OCI-LY7 (cell line): Measurements from ENCODE around the gene HS3ST3B1.

Source experiments
- CTCF ChIP-seq: fragments of 200-600 bp; sonication (generic); conservative IDR thresholded peaks from 2 replicates; pipeline ENCODE4 v1.5.1; 2014; ENCODE audit warnings: mild to moderate bottlenecking, antibody characterized with exemption, low read length, moderate library complexity, mixed read lengths
- EZH2phosphoT487 ChIP-seq: fragments of 200-600 bp; sonication (generic); IDR thresholded peaks from 2 replicates; pipeline ENCODE4 v1.6.1; 2018; ENCODE audit warnings: low read depth, borderline replicate concordance, mild to moderate bottlenecking, mixed run types, antibody characterized with exemption, low read length, moderate library complexity, mixed read lengths

GRCh38 chr17:14355556-14355955 lies 54.7 kb downstream of the HS3ST3B1 start:
- TF ChIP-seq CTCF = no peak
- no peak for TF ChIP-seq EZH2phosphoT487
